ENCODE data around the gene ESPL1. TPM values are rescaled to one million over a fixed set of nuclear protein-coding genes. Genes with fewer than 3 reads are reported as not detected.
A peak's percentile ranks its signal among the peaks of the same experiment; 100 is the strongest.

ESPL1 gene
- total RNA-seq, 2 donors from 2014 or later = 33.3 to 50.7 TPM

DNA sequence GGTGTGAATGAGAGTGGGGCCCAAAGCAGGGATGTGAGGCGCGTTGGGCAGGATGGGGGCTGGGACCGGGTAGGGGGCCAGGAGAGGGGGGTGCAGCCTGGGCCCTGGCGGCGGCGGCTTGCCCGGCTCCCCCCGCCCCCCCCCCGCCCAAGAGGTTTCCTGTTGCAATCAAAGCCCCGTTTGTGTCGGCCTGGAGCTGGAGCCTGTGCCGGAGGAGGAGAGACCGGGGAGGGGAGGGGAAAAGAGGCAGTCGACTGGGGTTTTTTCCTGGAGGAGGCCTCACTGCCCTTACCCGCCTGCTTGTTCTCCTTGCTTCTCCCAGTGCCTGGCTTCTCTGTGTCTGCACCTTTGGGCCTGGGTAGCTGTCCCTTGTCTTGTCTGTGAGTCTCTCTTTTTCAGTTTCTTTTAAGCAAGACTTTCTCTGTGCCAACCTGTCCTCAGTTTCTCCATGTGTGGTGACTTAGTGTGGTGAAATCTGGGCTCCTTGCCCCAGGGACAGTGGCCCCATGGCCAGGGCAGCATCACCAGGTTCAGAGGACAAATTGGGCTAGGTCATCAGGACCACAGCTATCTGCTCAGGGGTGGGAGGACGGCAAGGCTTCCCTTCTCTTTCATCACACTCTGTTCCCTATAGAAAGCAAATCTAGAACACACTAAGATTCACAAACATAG lies 44.6 kb upstream of the ESPL1 start:
- TF ChIP-seq, protein P1, sequence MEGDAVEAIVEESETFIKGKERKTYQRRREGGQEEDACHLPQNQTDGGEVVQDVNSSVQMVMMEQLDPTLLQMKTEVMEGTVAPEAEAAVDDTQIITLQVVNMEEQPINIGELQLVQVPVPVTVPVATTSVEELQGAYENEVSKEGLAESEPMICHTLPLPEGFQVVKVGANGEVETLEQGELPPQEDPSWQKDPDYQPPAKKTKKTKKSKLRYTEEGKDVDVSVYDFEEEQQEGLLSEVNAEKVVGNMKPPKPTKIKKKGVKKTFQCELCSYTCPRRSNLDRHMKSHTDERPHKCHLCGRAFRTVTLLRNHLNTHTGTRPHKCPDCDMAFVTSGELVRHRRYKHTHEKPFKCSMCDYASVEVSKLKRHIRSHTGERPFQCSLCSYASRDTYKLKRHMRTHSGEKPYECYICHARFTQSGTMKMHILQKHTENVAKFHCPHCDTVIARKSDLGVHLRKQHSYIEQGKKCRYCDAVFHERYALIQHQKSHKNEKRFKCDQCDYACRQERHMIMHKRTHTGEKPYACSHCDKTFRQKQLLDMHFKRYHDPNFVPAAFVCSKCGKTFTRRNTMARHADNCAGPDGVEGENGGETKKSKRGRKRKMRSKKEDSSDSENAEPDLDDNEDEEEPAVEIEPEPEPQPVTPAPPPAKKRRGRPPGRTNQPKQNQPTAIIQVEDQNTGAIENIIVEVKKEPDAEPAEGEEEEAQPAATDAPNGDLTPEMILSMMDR (conservative IDR thresholded peaks at IDR 0.05) = no peak
- Histone ChIP-seq H3K27ac (ENCODE audit: low read depth, low read length) (no peak overlapping the region), H3K4me3 (ENCODE audit: low read length) (no peak overlapping the region), H3K36me3 (ENCODE audit: control insufficient read depth, insufficient read depth, low read length) (no peaks in the 10 kb centered on the region), H3K27me3 (ENCODE audit: control insufficient read depth, insufficient read depth, low read length, poor library complexity, severe bottlenecking) (peaks cover 13% of the 10 kb centered on the region), H3K4me1 (ENCODE audit: control insufficient read depth, insufficient read depth, low read length) (peaks cover 15% of the 10 kb centered on the region), H3K9me3 (ENCODE audit: control insufficient read depth, low read length) (no peaks in the 10 kb centered on the region), H3K9ac (ENCODE audit: extremely low read depth, low read length, poor library complexity, severe bottlenecking) (no peak overlapping the region)
- DNase-seq = peak; percentile 84
- H3K27me3 Mint-ChIP-seq (ENCODE audit: insufficient read depth) = peaks cover 25% of the 10 kb centered on the region
- peak overlapping the region; percentile 28 for H3K4me3 Mint-ChIP-seq
- peaks cover 46% of the 10 kb centered on the region for H3K4me1 Mint-ChIP-seq
- H3K9me3 Mint-ChIP-seq = no peaks in the 10 kb centered on the region
- peaks cover 4% of the 10 kb centered on the region for H3K36me3 Mint-ChIP-seq (ENCODE audit: low read depth)
- WGBS, 2 experiments (ENCODE audit: insufficient coverage in 1 of 2, insufficient read length in 1 of 2) = 33% methylated on average over 3 to 11 of the region's 16 CpGs
- H3K27ac Mint-ChIP-seq = peak overlapping the region; percentile 74

DNA sequence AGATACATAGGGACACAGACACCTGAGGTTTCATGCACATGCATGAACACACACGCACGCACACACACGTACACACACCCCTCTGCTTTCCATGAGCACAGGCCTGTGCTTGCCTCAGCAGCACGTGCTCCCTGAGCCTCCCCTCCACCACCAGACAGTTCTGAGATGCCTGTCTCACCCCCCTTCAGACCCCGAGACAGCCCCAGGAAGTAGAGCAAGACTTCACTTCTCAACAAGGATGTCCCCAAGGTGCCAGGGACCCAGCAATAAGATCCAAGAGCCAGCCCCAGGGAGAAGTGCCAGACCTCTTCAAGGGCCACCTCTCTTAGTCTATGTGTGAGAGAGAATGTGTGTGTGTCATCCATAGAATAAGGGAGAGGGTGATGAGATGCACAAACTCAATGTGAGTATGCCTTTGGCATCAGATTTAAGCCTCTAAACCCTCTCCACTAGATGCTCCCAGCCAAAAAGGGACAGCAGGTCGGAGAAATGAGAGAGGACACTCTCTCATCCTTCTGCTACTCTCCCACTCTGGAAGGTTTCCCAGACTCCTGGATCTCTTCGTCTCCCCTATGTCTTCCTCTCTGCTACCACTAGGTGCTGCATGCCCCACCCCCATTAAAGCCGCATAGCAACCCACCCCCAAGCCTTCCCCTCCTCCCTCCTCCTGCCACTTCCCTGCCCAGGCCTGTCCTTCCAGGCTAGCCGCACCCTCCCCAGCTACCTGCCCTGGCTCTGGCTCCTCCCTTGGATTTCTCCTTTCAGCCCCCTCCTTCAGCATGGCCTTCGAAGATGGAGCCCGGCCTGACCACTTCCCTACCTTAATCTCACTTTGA lies 43.8 kb upstream of the ESPL1 start:
- H3K9me3 ChIP-seq (ENCODE audit: control insufficient read depth, low read length) = no peaks in the 10 kb centered on the region
- TF ChIP-seq, protein P1 (conservative IDR thresholded peaks at IDR 0.05) = peak; percentile 78
- H3K27me3 Mint-ChIP-seq (ENCODE audit: insufficient read depth) = peaks cover 22% of the 10 kb centered on the region
- WGBS, 2 experiments (ENCODE audit: insufficient coverage in 1 of 2, insufficient read length in 1 of 2) = 52 to 56% methylated on average over 4 to 11 of the region's 11 CpGs
- peak overlapping the region; percentile 28 for H3K4me3 Mint-ChIP-seq
- H3K4me1 Mint-ChIP-seq = peaks cover 43% of the 10 kb centered on the region
- peaks cover 11% of the 10 kb centered on the region for H3K4me1 ChIP-seq (ENCODE audit: control insufficient read depth, insufficient read depth, low read length)
- H3K27ac Mint-ChIP-seq = peak overlapping the region; percentile 74
- H3K27me3 ChIP-seq (ENCODE audit: control insufficient read depth, insufficient read depth, low read length, poor library complexity, severe bottlenecking) = peaks cover 6% of the 10 kb centered on the region
- H3K9ac ChIP-seq (ENCODE audit: extremely low read depth, low read length, poor library complexity, severe bottlenecking) = no peak overlapping the region
- no peaks in the 10 kb centered on the region for H3K36me3 ChIP-seq (ENCODE audit: control insufficient read depth, insufficient read depth, low read length)
- no peak overlapping the region for H3K27ac ChIP-seq (ENCODE audit: low read depth, low read length)
- H3K4me3 ChIP-seq (ENCODE audit: low read length) = no peak overlapping the region
- no peaks in the 10 kb centered on the region for H3K9me3 Mint-ChIP-seq
- H3K36me3 Mint-ChIP-seq (ENCODE audit: low read depth) = peaks cover 4% of the 10 kb centered on the region
- DNase-seq = peak; percentile 95

DNA sequence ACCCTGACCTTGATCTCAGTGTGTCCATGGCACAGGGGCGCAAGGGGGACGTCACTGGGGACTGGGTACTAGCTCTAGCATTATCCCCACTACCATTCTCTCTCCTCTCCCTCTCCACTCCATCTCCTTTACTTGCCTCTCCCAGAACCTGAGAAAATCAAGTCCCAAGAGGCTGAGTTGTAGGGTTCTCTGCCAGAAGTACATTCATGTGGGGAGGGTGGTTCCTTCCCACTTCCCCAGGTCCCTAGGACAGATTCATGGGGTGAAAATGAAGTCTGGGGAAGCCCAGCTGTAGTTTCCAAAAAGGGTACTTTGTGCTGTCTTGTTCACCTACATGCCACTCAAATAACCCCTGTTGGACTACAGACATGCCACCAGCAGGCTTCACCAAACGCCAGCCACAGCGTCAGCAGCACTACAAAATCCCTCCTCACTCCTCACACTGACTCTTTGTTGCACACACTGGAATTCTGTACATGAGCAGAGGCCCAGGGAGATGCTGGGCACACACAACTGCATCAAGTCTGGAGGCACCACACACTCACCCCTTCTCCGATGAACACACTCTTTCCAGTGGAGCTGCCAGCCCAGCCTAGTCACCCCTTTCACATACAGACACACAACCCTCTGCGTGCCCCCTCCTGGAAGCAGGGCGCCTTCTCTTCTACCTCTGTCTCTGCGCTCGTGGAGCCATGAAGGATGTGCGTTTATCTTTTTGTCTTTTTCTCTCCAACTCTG lies 43.0 kb upstream of the ESPL1 start:
- 89 to 90% methylated on average over 9 to 10 of the region's 10 CpGs for whole genome bisulfite sequencing, 2 experiments (ENCODE audit: insufficient coverage in 1 of 2, insufficient read length in 1 of 2)
- no peak overlapping the region for H3K27ac ChIP-seq (ENCODE audit: low read depth, low read length)
- no peaks in the 10 kb centered on the region for H3K9me3 ChIP-seq (ENCODE audit: control insufficient read depth, low read length)
- H3K27ac Mint-ChIP-seq = no peak overlapping the region
- no peaks in the 10 kb centered on the region for H3K27me3 ChIP-seq (ENCODE audit: control insufficient read depth, insufficient read depth, low read length, poor library complexity, severe bottlenecking)
- H3K4me1 Mint-ChIP-seq = peaks cover 44% of the 10 kb centered on the region
- peak; percentile 57 for DNase-seq
- H3K36me3 Mint-ChIP-seq (ENCODE audit: low read depth) = peaks cover 4% of the 10 kb centered on the region
- TF ChIP-seq, protein P1 (conservative IDR thresholded peaks at IDR 0.05) = no peak
- H3K4me1 ChIP-seq (ENCODE audit: control insufficient read depth, insufficient read depth, low read length) = peaks cover 11% of the 10 kb centered on the region
- no peaks in the 10 kb centered on the region for H3K36me3 ChIP-seq (ENCODE audit: control insufficient read depth, insufficient read depth, low read length)
- H3K4me3 Mint-ChIP-seq = peak overlapping the region; percentile 28
- no peaks in the 10 kb centered on the region for H3K9me3 Mint-ChIP-seq
- peaks cover 20% of the 10 kb centered on the region for H3K27me3 Mint-ChIP-seq (ENCODE audit: insufficient read depth)
- H3K9ac ChIP-seq (ENCODE audit: extremely low read depth, low read length, poor library complexity, severe bottlenecking) = no peak overlapping the region
- no peak overlapping the region for H3K4me3 ChIP-seq (ENCODE audit: low read length)

Data from endodermal cell (in vitro differentiated cells).